Liver (tissue), 3 donors: Measurements from ENCODE around the gene OR2V1.

Experiments used
- TAF1 ChIP-seq: conservative IDR thresholded peaks from 2 replicates; pipeline ENCODE4 v1.6.1; 2016; ENCODE audit warnings: antibody characterized with exemption, mild to moderate bottlenecking
- TF ChIP-seq, protein P1 (sequence below): IDR thresholded peaks from 2 replicates; pipeline ENCODE4 v1.6.1; 2016; ENCODE audit warnings: antibody characterized with exemption, mild to moderate bottlenecking
- TF ChIP-seq, protein P2 (sequence below): fragments of 150-350 bp; IDR thresholded peaks from 2 replicates; pipeline ENCODE4 v1.5.1; 2017; ENCODE audit warnings: improper control_type of control experiment, low read depth, low read length; ENCODE audit not compliant: missing input control
- donor health status: healthy.
- donor health status: healthy.

DNA sequence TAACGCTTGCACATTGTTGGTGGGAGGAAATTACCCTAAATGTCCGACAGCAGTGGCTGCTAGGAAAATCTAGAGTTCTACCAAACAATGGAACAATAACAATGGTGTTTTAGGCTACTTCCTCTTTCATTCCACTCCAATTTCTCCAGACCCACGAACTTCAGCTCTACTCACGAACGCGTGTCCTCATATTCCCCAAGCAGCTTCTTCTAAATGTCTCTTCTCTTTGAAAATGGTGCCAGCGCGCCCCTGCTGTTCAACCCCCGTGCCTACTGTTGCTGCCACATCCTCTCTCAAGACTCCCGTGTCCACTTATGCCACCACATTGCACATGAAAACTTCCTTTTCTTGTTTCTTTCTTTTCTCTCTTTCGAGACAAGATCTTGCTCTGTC is 42.1 kb upstream of the OR2V1 start:
- TF ChIP-seq, protein P1, sequence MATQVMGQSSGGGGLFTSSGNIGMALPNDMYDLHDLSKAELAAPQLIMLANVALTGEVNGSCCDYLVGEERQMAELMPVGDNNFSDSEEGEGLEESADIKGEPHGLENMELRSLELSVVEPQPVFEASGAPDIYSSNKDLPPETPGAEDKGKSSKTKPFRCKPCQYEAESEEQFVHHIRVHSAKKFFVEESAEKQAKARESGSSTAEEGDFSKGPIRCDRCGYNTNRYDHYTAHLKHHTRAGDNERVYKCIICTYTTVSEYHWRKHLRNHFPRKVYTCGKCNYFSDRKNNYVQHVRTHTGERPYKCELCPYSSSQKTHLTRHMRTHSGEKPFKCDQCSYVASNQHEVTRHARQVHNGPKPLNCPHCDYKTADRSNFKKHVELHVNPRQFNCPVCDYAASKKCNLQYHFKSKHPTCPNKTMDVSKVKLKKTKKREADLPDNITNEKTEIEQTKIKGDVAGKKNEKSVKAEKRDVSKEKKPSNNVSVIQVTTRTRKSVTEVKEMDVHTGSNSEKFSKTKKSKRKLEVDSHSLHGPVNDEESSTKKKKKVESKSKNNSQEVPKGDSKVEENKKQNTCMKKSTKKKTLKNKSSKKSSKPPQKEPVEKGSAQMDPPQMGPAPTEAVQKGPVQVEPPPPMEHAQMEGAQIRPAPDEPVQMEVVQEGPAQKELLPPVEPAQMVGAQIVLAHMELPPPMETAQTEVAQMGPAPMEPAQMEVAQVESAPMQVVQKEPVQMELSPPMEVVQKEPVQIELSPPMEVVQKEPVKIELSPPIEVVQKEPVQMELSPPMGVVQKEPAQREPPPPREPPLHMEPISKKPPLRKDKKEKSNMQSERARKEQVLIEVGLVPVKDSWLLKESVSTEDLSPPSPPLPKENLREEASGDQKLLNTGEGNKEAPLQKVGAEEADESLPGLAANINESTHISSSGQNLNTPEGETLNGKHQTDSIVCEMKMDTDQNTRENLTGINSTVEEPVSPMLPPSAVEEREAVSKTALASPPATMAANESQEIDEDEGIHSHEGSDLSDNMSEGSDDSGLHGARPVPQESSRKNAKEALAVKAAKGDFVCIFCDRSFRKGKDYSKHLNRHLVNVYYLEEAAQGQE, result no peak
- TF ChIP-seq, protein P2, sequence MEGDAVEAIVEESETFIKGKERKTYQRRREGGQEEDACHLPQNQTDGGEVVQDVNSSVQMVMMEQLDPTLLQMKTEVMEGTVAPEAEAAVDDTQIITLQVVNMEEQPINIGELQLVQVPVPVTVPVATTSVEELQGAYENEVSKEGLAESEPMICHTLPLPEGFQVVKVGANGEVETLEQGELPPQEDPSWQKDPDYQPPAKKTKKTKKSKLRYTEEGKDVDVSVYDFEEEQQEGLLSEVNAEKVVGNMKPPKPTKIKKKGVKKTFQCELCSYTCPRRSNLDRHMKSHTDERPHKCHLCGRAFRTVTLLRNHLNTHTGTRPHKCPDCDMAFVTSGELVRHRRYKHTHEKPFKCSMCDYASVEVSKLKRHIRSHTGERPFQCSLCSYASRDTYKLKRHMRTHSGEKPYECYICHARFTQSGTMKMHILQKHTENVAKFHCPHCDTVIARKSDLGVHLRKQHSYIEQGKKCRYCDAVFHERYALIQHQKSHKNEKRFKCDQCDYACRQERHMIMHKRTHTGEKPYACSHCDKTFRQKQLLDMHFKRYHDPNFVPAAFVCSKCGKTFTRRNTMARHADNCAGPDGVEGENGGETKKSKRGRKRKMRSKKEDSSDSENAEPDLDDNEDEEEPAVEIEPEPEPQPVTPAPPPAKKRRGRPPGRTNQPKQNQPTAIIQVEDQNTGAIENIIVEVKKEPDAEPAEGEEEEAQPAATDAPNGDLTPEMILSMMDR, result no peak
- TF ChIP-seq TAF1, result no peak
